HG03095 (cell line): Measurements from ENCODE around the gene AMBP.

Experiments
- ATAC-seq: cut with Tn5 transposase; IDR thresholded peaks from one replicate; pipeline ENCODE4 v1.9.1; 2021; ENCODE audit warnings: moderate library complexity; ENCODE audit not compliant: unreplicated experiment

The AMBP gene

DNA sequence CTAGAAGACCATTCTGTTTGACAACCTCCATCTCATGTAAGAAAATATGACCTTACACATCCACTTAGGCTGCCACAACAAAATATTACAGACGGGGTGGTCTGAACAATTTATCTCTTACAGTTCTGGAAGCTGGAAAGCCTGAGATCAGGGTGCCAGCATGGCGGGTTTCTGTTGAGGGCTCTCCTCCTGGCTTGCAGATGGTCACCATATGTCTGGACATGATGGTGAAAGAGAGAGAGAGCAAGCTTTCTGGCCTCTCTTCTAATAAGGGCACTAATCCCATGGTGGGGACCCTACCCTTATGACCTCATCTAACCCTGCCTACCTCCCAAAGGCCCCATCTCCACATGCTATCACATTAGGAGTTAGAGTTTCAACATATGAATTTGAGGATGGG lies 66.0 kb downstream of the AMBP start:
- no peak for ATAC-seq

DNA sequence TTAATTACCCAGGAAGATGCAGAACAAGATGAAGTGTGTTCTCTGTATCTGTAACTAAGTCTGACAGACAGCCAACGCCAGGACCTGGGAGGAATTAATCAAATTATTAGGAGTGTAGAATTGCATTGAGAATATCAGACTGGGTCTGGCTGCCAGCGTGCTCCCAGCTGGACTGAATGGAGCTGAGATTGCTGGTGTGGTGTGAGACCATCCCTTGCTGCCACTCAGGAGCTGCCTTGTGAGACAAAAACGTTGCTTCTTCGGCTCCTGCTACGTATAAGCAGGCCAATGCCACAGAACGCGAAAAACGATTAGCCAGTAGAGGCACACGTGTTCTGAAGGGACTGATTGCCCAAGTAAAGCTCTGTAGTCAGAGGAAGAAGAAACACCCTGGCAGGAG lies 66.8 kb downstream of the AMBP start:
- ATAC-seq = no peak
